Measurements from ENCODE around the gene NPAS1.

Gene NPAS1

GRCh38 chr19:46979126-46980105 is 40.2 kb upstream of the NPAS1 start:
- Histone ChIP-seq H3K4me3 (ENCODE audit: low read length) (no peak overlapping the region), H3K4me1 (ENCODE audit: insufficient read depth, low read length) (peaks cover 30% of the 10 kb centered on the region), H3K9me3 (ENCODE audit: insufficient read depth, low read depth, low read length) (no peaks in the 10 kb centered on the region), H3K27ac (ENCODE audit: low read length) (no peak overlapping the region), H3K36me3 (ENCODE audit: insufficient read depth, low read depth, low read length) (peaks cover 5% of the 10 kb centered on the region; the same call in 1 of the 2 replicates), H3K9ac (ENCODE audit: low read depth, low read length) (no peak overlapping the region), H3K27me3 (ENCODE audit: insufficient read depth, low read length) (no peaks in the 10 kb centered on the region)

- Histone ChIP-seq H3K27me3 (ENCODE audit: insufficient read depth, low read length) (no peaks in the 10 kb centered on the region), H3K9ac (ENCODE audit: low read depth, low read length) (no peak overlapping the region), H3K4me3 (ENCODE audit: low read length) (no peak overlapping the region), H3K36me3 (ENCODE audit: insufficient read depth, low read depth, low read length) (peaks cover 5% of the 10 kb centered on the region; the same call in 1 of the 2 replicates), H3K27ac (ENCODE audit: low read length) (no peak overlapping the region), H3K4me1 (ENCODE audit: insufficient read depth, low read length) (peaks cover 25% of the 10 kb centered on the region), H3K9me3 (ENCODE audit: insufficient read depth, low read depth, low read length) (no peaks in the 10 kb centered on the region)
Observed at GRCh38 chr19:46980761-46981160, 38.9 kb upstream of the NPAS1 start.

GRCh38 chr19:46981286-46981945 is 38.2 kb upstream of the NPAS1 start:
- Histone ChIP-seq H3K9ac (ENCODE audit: low read depth, low read length) (no peak overlapping the region), H3K4me1 (ENCODE audit: insufficient read depth, low read length) (peaks cover 18% of the 10 kb centered on the region), H3K27me3 (ENCODE audit: insufficient read depth, low read length) (no peaks in the 10 kb centered on the region), H3K9me3 (ENCODE audit: insufficient read depth, low read depth, low read length) (no peaks in the 10 kb centered on the region), H3K27ac (ENCODE audit: low read length) (no peak overlapping the region), H3K36me3 (ENCODE audit: insufficient read depth, low read depth, low read length) (peaks cover 5% of the 10 kb centered on the region; the same call in 1 of the 2 replicates), H3K4me3 (ENCODE audit: low read length) (no peak overlapping the region)

DNA sequence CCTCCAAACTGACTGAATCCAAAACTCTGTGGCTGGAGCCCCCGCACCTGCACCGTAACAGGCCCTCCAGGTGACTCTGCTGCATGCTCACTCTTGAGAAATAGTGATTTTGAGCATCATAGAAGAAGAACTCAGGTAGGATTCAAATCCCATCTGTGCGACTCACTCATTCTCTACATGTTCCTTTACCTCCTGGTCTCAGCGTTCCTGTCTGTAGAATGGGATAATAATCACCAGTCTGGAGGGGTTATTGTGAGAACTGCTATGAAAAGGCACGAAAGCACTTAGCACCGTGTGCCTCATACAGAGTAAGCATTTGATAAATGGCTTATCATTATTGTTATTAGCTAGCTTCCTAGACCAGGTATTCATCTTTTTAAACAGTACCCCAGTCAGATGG is 36.5 kb upstream of the NPAS1 start:
- Histone ChIP-seq H3K4me3 (ENCODE audit: low read length) (no peak overlapping the region), H3K27ac (ENCODE audit: low read length) (no peak overlapping the region), H3K27me3 (ENCODE audit: insufficient read depth, low read length) (no peaks in the 10 kb centered on the region), H3K4me1 (ENCODE audit: insufficient read depth, low read length) (peaks cover 8% of the 10 kb centered on the region; the same call in 1 of the 2 replicates), H3K36me3 (ENCODE audit: insufficient read depth, low read depth, low read length) (peaks cover 4% of the 10 kb centered on the region; the same call in 1 of the 2 replicates), H3K9me3 (ENCODE audit: insufficient read depth, low read depth, low read length) (no peaks in the 10 kb centered on the region), H3K9ac (ENCODE audit: low read depth, low read length) (no peak overlapping the region)

GRCh38 chr19:46984077-46985010 is 35.3 kb upstream of the NPAS1 start:
- H3K9me3 ChIP-seq (ENCODE audit: insufficient read depth, low read depth, low read length) = no peaks in the 10 kb centered on the region
- H3K9ac ChIP-seq (ENCODE audit: low read depth, low read length) = no peak overlapping the region
- peaks cover 15% of the 10 kb centered on the region for H3K36me3 ChIP-seq (ENCODE audit: insufficient read depth, low read depth, low read length)
- H3K4me1 ChIP-seq (ENCODE audit: insufficient read depth, low read length) = peaks cover 3% of the 10 kb centered on the region; the same call in 1 of the 2 replicates
- H3K27ac ChIP-seq (ENCODE audit: low read length) = no peak overlapping the region
- H3K27me3 ChIP-seq (ENCODE audit: insufficient read depth, low read length) = no peaks in the 10 kb centered on the region
- no peak overlapping the region for H3K4me3 ChIP-seq (ENCODE audit: low read length)

GRCh38 chr19:46985542-46986415 is 33.9 kb upstream of the NPAS1 start:
- no peaks in the 10 kb centered on the region for H3K27me3 ChIP-seq (ENCODE audit: insufficient read depth, low read length)
- H3K9me3 ChIP-seq (ENCODE audit: insufficient read depth, low read depth, low read length) = no peaks in the 10 kb centered on the region
- no peak overlapping the region for H3K4me3 ChIP-seq (ENCODE audit: low read length)
- 0 out of 2 replicates have a peak, but pooled peaks cover under 1% of the 10 kb centered on the region for H3K4me1 ChIP-seq (ENCODE audit: insufficient read depth, low read length)
- H3K27ac ChIP-seq (ENCODE audit: low read length) = no peak overlapping the region
- H3K36me3 ChIP-seq (ENCODE audit: insufficient read depth, low read depth, low read length) = peaks cover 23% of the 10 kb centered on the region
- H3K9ac ChIP-seq (ENCODE audit: low read depth, low read length) = peak overlapping the region; percentile 39; the same call in 1 of the 2 replicates

DNA sequence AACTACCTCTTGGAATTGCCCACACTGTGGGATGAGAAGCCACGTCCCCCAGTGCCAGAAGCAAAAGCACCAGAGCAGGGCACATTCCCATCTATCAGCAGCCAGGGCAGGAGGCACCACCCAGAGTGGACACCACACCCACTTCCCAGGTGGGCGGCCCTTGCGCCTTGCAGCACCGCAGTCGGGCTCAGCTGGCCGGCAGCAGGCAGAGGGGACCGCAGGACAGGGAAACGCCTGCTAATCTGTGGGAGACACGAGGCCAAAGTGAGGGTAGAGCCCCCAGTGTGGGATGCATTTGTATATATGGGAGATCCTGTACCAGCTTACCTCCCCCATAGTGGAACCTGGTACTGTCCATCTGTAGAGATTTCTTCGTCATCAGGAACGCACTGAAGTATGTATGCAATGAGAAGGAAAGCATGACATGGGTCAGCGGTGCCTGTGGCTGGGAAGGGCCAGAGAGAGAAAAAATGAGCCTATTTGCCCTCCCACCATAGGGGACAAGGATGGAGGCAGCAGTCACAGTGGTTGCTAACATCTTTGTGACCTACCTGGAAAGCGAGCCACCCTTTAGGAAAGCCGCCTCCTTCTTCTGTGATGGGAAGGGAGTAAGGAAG is 30.9 kb upstream of the NPAS1 start:
- Histone ChIP-seq H3K36me3 (ENCODE audit: insufficient read depth, low read depth, low read length) (peaks cover 45% of the 10 kb centered on the region), H3K9ac (ENCODE audit: low read depth, low read length) (no peak overlapping the region), H3K4me1 (ENCODE audit: insufficient read depth, low read length) (peaks cover 7% of the 10 kb centered on the region; the same call in 1 of the 2 replicates), H3K27ac (ENCODE audit: low read length) (no peak overlapping the region), H3K9me3 (ENCODE audit: insufficient read depth, low read depth, low read length) (no peaks in the 10 kb centered on the region), H3K27me3 (ENCODE audit: insufficient read depth, low read length) (no peaks in the 10 kb centered on the region), H3K4me3 (ENCODE audit: low read length) (no peak overlapping the region)

DNA sequence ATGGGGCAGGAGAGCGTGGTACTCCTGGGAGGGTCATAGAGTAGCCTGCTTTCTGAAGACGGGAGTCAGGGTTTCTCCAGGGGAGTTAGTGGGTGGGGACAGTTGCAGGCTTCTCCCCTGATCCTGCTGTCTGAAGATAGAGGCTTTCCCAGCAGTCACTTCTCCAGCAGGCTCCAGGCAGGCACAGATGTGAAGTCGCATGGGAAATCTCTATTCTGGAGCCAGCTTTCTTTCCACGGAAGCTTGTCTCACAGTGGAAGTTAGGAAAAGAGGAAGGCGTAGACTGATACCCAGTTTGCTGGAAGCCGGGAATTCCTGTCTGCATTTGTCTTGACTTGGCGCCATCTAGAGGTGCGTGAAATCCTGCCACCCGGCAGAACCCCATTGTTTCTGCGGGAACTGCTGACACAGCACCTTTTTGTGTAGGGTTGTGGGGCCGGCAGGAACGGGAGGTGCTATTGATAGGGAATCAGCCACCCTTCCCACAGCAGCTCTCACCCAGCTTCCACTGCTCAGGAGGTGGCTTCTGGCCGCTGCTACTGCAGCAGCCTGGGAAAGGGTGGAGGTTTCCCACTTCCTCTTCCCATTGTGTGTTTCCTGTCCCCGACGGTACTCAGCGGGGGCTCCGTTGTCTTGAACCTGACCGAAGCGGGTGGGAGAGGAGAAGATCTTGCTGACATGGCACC is 28.5 kb upstream of the NPAS1 start:
- Histone ChIP-seq H3K9me3 (ENCODE audit: insufficient read depth, low read depth, low read length) (no peaks in the 10 kb centered on the region), H3K9ac (ENCODE audit: low read depth, low read length) (peak overlapping the region; percentile 67), H3K4me1 (ENCODE audit: insufficient read depth, low read length) (peaks cover 7% of the 10 kb centered on the region; the same call in 1 of the 2 replicates), H3K27me3 (ENCODE audit: insufficient read depth, low read length) (no peaks in the 10 kb centered on the region), H3K27ac (ENCODE audit: low read length) (peak overlapping the region; percentile 25), H3K36me3 (ENCODE audit: insufficient read depth, low read depth, low read length) (peaks cover 57% of the 10 kb centered on the region), H3K4me3 (ENCODE audit: low read length) (no peak overlapping the region; the same call in 1 of the 2 replicates)

- H3K27ac ChIP-seq (ENCODE audit: low read length) = no peak overlapping the region
- peaks cover 7% of the 10 kb centered on the region; the same call in 1 of the 2 replicates for H3K4me1 ChIP-seq (ENCODE audit: insufficient read depth, low read length)
- no peak overlapping the region for H3K9ac ChIP-seq (ENCODE audit: low read depth, low read length)
- H3K27me3 ChIP-seq (ENCODE audit: insufficient read depth, low read length) = no peaks in the 10 kb centered on the region
- H3K4me3 ChIP-seq (ENCODE audit: low read length) = no peak overlapping the region
- no peaks in the 10 kb centered on the region for H3K9me3 ChIP-seq (ENCODE audit: insufficient read depth, low read depth, low read length)
- H3K36me3 ChIP-seq (ENCODE audit: insufficient read depth, low read depth, low read length) = peaks cover 61% of the 10 kb centered on the region
Observed at GRCh38 chr19:46992699-46993535, 26.7 kb upstream of the NPAS1 start.

Data from iPS-20b (cell line).